A549 (cell line): ENCODE measurements around the gene PPP1R37. TPM values are rescaled to one million over a fixed set of nuclear protein-coding genes. Genes with fewer than 3 reads are reported as not detected.
A peak's percentile ranks its signal among the peaks of the same experiment; 100 is the strongest.

Experiments
- ATAC-seq, 2 experiments: fragments of 200-7000 bp in 1 of 2; fragments of >200 bp in 1 of 2; cut with Nextera tagmentation in 1 of 2; cut with Tn5 transposase in 1 of 2; 3 replicates each; pipeline versions ENCODE4 v1.8.0 to v1.9.1; 2018 to 2020; ENCODE audit warnings: mild to moderate bottlenecking in 1 of 2, moderate library complexity in 1 of 2
- CTCF ChIA-PET: fragments of 300-600 bp; sonication (Branson Sonifier 250); formaldehyde crosslinking; extraction: SDS; loops from one replicate; lab custom pipeline; 2021; ENCODE audit warnings: antibody characterized with exemption, inconsistent platforms; lab: Yijun Ruan, JAX
- POLR2A ChIA-PET: fragments of 350-600 bp; formaldehyde crosslinking; extraction: SDS; loops from one replicate; lab custom pipeline; 2021; ENCODE audit warnings: antibody characterized with exemption, inconsistent platforms; lab: Yijun Ruan, JAX
- DNase-seq, 2 experiments: peaks; one replicate each; pipeline versions ENCODE4 v3.0.0 to v3.0.0-alpha.2; 2011 to 2016; ENCODE audit warnings: low read depth in 1 of 2, low spot score in 1 of 2
- FAIRE-seq: peaks from 2 replicates; lab custom pipeline; 2011; peaks lifted over from hg19 to GRCh38; lab: Jason Lieb, UNC
- H3K27ac ChIP-seq, 2 experiments: fragments of >200 bp; sonication (Bioruptor Twin); formaldehyde crosslinking; 3 replicates each; pipeline ENCODE4 v1.5.1; 2016 to 2017
- H3K4me1 ChIP-seq: fragments of >200 bp; sonication (Bioruptor Twin); formaldehyde crosslinking; 3 replicates; pipeline ENCODE4 v1.6.1; 2016
- H3K4me2 ChIP-seq: fragments of >200 bp; sonication (Bioruptor Twin); formaldehyde crosslinking; 3 replicates; pipeline ENCODE4 v1.6.1; 2016
- H3K4me3 ChIP-seq: fragments of >200 bp; sonication (Bioruptor Twin); formaldehyde crosslinking; 3 replicates; pipeline ENCODE4 v1.5.1; 2016
- H3K9me3 ChIP-seq: fragments of >200 bp; sonication (Bioruptor Twin); formaldehyde crosslinking; 3 replicates; pipeline ENCODE4 v1.6.1; 2016
- ATOH8 ChIP-seq: fragments of 250-450 bp; sonication (Bioruptor Pico); IDR thresholded peaks from 2 replicates; pipeline ENCODE4 v1.5.0; 2020; ENCODE audit warnings: low read depth, mild to moderate bottlenecking, moderate library complexity
- CBX8 ChIP-seq: fragments of 200-600 bp; sonication (generic); IDR thresholded peaks from 2 replicates; pipeline ENCODE4 v1.6.1; 2016
- CHD2 ChIP-seq: fragments of 150-350 bp; IDR thresholded peaks from 2 replicates; pipeline ENCODE4 v1.6.1; 2014; ENCODE audit warnings: low read length; ENCODE audit not compliant: partially characterized antibody
- CHD4 ChIP-seq: fragments of 200-600 bp; sonication (generic); IDR thresholded peaks from 2 replicates; pipeline ENCODE4 v1.6.1; 2016; ENCODE audit warnings: antibody characterized with exemption, mild to moderate bottlenecking, borderline replicate concordance
- CTCF ChIP-seq: fragments of >200 bp; sonication (Bioruptor Twin); formaldehyde crosslinking; IDR thresholded peaks from 3 replicates; pipeline ENCODE4 v1.5.1; 2016
- EHF ChIP-seq: fragments of 250-450 bp; sonication (Bioruptor Pico); IDR thresholded peaks from 2 replicates; pipeline ENCODE4 v1.5.0; 2020; ENCODE audit warnings: mild to moderate bottlenecking
- FOSL2 ChIP-seq, 2 experiments: fragments of 450-650 bp in 1 of 2; fragments of >200 bp in 1 of 2; sonication (Bioruptor Twin) in 1 of 2; formaldehyde crosslinking; IDR thresholded peaks; 2 replicates each; pipeline versions ENCODE4 v1.5.0 to v1.6.1; 2016 to 2020; ENCODE audit warnings: mild to moderate bottlenecking in 1 of 2, moderate library complexity in 1 of 2
- FOXS1 ChIP-seq: fragments of 250-450 bp; sonication (Bioruptor Pico); IDR thresholded peaks from 2 replicates; pipeline ENCODE4 v1.5.0; 2020; ENCODE audit warnings: mild to moderate bottlenecking, moderate library complexity
- GATA3 ChIP-seq: IDR thresholded peaks from 2 replicates; pipeline ENCODE4 v1.6.1; 2012; ENCODE audit warnings: borderline replicate concordance
- HMGXB4 ChIP-seq: fragments of 250-450 bp; sonication (Bioruptor Pico); IDR thresholded peaks from 2 replicates; pipeline ENCODE4 v1.5.0; 2021; ENCODE audit warnings: mild to moderate bottlenecking, moderate library complexity, borderline replicate concordance
- HOXA7 ChIP-seq: fragments of 250-450 bp; sonication (Bioruptor Pico); IDR thresholded peaks from 2 replicates; pipeline ENCODE4 v1.5.0; 2020; ENCODE audit warnings: mild to moderate bottlenecking, moderate library complexity
- JUNB ChIP-seq: fragments of >200 bp; sonication (Bioruptor Twin); formaldehyde crosslinking; IDR thresholded peaks from 2 replicates; pipeline ENCODE4 v1.6.1; 2016
- KDM1A ChIP-seq: fragments of 200-600 bp; sonication (generic); IDR thresholded peaks from 2 replicates; pipeline ENCODE4 v1.6.1; 2016; ENCODE audit warnings: low read depth, mild to moderate bottlenecking
- MAFK ChIP-seq: fragments of 450-650 bp; IDR thresholded peaks from 2 replicates; pipeline ENCODE4 v1.6.1; 2014; ENCODE audit not compliant: partially characterized antibody
- MYC ChIP-seq: IDR thresholded peaks from 2 replicates; pipeline ENCODE4 v1.6.1; 2012; ENCODE audit warnings: mild to moderate bottlenecking, inconsistent platforms, low read length, improper control_type of control experiment, borderline replicate concordance
- NFE2L2 ChIP-seq: fragments of 150-350 bp; conservative IDR thresholded peaks from 2 replicates; pipeline ENCODE4 v1.6.1; 2014; ENCODE audit warnings: low read length
- NPAS2 ChIP-seq: fragments of 250-450 bp; sonication (Bioruptor Pico); IDR thresholded peaks from 2 replicates; pipeline ENCODE4 v1.8.0; 2022; ENCODE audit warnings: mild to moderate bottlenecking, moderate library complexity, borderline replicate concordance
- NR3C1 ChIP-seq: fragments of >200 bp; sonication (Bioruptor Twin); formaldehyde crosslinking; IDR thresholded peaks from 3 replicates; pipeline ENCODE4 v1.6.1; 2017
- POLR2A ChIP-seq: IDR thresholded peaks from 2 replicates; pipeline ENCODE4 v1.6.1; 2012; ENCODE audit warnings: mild to moderate bottlenecking, low read length
- RAD21 ChIP-seq, 2 experiments: fragments of >200 bp in 1 of 2; sonication (Bioruptor Twin) in 1 of 2; formaldehyde crosslinking in 1 of 2; IDR thresholded peaks in 1 of 2; conservative IDR thresholded peaks in 1 of 2; 2 replicates in 1 of 2; 3 replicates in 1 of 2; pipeline ENCODE4 v1.6.1; 2012 to 2018; ENCODE audit warnings: inconsistent platforms in 1 of 2
- RARB ChIP-seq: fragments of 250-450 bp; sonication (Bioruptor Pico); IDR thresholded peaks from 2 replicates; pipeline ENCODE4 v1.8.0; 2021; ENCODE audit warnings: mild to moderate bottlenecking, moderate library complexity
- RCOR1 ChIP-seq: fragments of 150-350 bp; IDR thresholded peaks from 2 replicates; pipeline ENCODE4 v1.6.1; 2014; ENCODE audit warnings: antibody characterized with exemption, low read length, low read depth
- RFX5 ChIP-seq: fragments of 450-650 bp; IDR thresholded peaks from 2 replicates; pipeline ENCODE4 v1.7.1; 2014; ENCODE audit warnings: antibody characterized with exemption, mild to moderate bottlenecking, moderate library complexity
- RNF2 ChIP-seq: fragments of 200-600 bp; sonication (generic); IDR thresholded peaks from 2 replicates; pipeline ENCODE4 v1.6.1; 2016; ENCODE audit warnings: low read depth, mild to moderate bottlenecking, antibody characterized with exemption, moderate library complexity, borderline replicate concordance
- SREBF2 ChIP-seq: fragments of 450-650 bp; IDR thresholded peaks from 2 replicates; pipeline ENCODE4 v1.6.1; 2014; ENCODE audit warnings: mild to moderate bottlenecking, moderate library complexity
- USF2 ChIP-seq: fragments of 450-650 bp; IDR thresholded peaks from 2 replicates; pipeline ENCODE4 v1.6.1; 2014; ENCODE audit warnings: antibody characterized with exemption
- ZC3H11A ChIP-seq: fragments of 450-650 bp; IDR thresholded peaks from 2 replicates; pipeline ENCODE4 v1.6.1; 2014; ENCODE audit warnings: antibody characterized with exemption, mild to moderate bottlenecking
- ZNF302 ChIP-seq: fragments of 250-450 bp; sonication (Bioruptor Pico); IDR thresholded peaks from 2 replicates; pipeline ENCODE4 v1.9.0; 2021; ENCODE audit warnings: inconsistent platforms, mild to moderate bottlenecking, moderate library complexity
- ZSCAN20 ChIP-seq: fragments of 250-450 bp; sonication (Bioruptor Pico); IDR thresholded peaks from 2 replicates; pipeline ENCODE4 v1.8.0; 2022; ENCODE audit warnings: mild to moderate bottlenecking, moderate library complexity
- WGBS: methylation state at CpG from one replicate; pipeline ENCODE4 v1.1.6; 2017; ENCODE audit errors: missing lambda C conversion rate; 5-methylcytosine and 5-hydroxymethylcytosine counted together
- polyA plus RNA-seq, 4 experiments: library from polyadenylated mRNA; depleted of rRNA in 3 of 4; stranded (reverse); fragments of >200 nt; fragmentation: RNase III in 1 of 4; extraction: RNeasy Plus Mini Kit Qiagen cat#74134 plus additional on column Dnase treatment in 1 of 4; gene quantifications; 2 replicates in 3 of 4; 3 replicates in 1 of 4; pipeline ENCODE4 v1.2.3, GENCODE V29; 2011 to 2017

Gene PPP1R37
- polyA plus RNA-seq, 2 of the 4 experiments (the other 2 are of a cell fraction), result 9.1 to 21.8 TPM

GRCh38 chr19:45130236-45130635 lies 37.3 kb downstream of the PPP1R37 start:
- Histone ChIP-seq H3K4me2 (peak overlapping the region; percentile 35; the same call in 2 of the 3 replicates), H3K4me1 (peaks cover 10% of the 10 kb centered on the region), H3K9me3 (no peaks in the 10 kb centered on the region), H3K27ac (peak overlapping the region in 1 of 2 experiments; percentile 13; a peak in 2 of 6 replicates), H3K4me3 (no peak overlapping the region)
- no peak for FAIRE-seq
- ChIA-PET CTCF (interaction anchor here (1.1 to 2.8 kb wide), 7 partner anchors 13 to 91 kb away, joined by 3 to 16 read pairs (median 7); partner anchors contain the start of gene GEMIN7), POLR2A (no interaction called here)
- 92% methylated on average over 13 of the region's 13 CpGs for WGBS
- no peak for TF ChIP-seq RFX5
- TF ChIP-seq ZSCAN20, result no peak
- TF ChIP-seq NFE2L2, result no peak
- TF ChIP-seq USF2, result no peak
- no peak for TF ChIP-seq JUNB
- TF ChIP-seq ATOH8, result no peak
- TF ChIP-seq MYC, result no peak
- TF ChIP-seq POLR2A, result no peak
- TF ChIP-seq GATA3, result no peak
- TF ChIP-seq CHD4, result no peak
- no peak for TF ChIP-seq RCOR1
- TF ChIP-seq CBX8, result no peak
- no peak for TF ChIP-seq CHD2
- no peak for TF ChIP-seq HMGXB4 (CRISPR knock-in tag)
- no peak for TF ChIP-seq NR3C1
- no peak for TF ChIP-seq RAD21 (conservative IDR thresholded peaks at IDR 0.05 in 1 of 2, IDR thresholded peaks at IDR 0.05 in 1 of 2)
- no peak for TF ChIP-seq NPAS2 (CRISPR knock-in tag)
- no peak for DNase-seq
- no peak for ATAC-seq

- ATAC-seq (peak; percentile 86 to 88), FAIRE-seq (no peak), DNase-seq (peak; percentile 54)
- Histone ChIP-seq H3K4me3 (no peak overlapping the region), H3K4me2 (peak overlapping the region; percentile 35; the same call in 2 of the 3 replicates), H3K9me3 (no peaks in the 10 kb centered on the region), H3K27ac (peak overlapping the region in 1 of 2 experiments; percentile 13; a peak in 2 of 6 replicates), H3K4me1 (peaks cover 10% of the 10 kb centered on the region)
- WGBS, result 36% methylated on average over 13 of the region's 13 CpGs
- ChIA-PET POLR2A (interaction anchor here (1.0 to 1.1 kb wide), 2 partner anchors 38 to 52 kb away, joined by 5 to 6 read pairs; partner anchors contain the start of genes GEMIN7 and PPP1R37), CTCF (interaction anchor here (0.7 to 2.8 kb wide), 16 partner anchors 10 to 282 kb away, joined by 3 to 16 read pairs (median 5); no protein-coding TSS in a partner anchor)
- no peak for TF ChIP-seq CBX8
- no peak for TF ChIP-seq RARB (CRISPR knock-in tag)
- no peak for TF ChIP-seq ATOH8
- TF ChIP-seq KDM1A, result no peak
- no peak for TF ChIP-seq MAFK
- TF ChIP-seq NPAS2 (CRISPR knock-in tag), result no peak
- TF ChIP-seq ZNF302 (CRISPR knock-in tag), result no peak
- peak; percentile 51 for TF ChIP-seq CTCF
- TF ChIP-seq EHF (CRISPR knock-in tag), result no peak
- TF ChIP-seq SREBF2, result no peak
- TF ChIP-seq ZC3H11A, result no peak
- peak; percentile 31 to 48; a peak in 3 of 5 replicates for TF ChIP-seq RAD21 (conservative IDR thresholded peaks at IDR 0.05 in 1 of 2, IDR thresholded peaks at IDR 0.05 in 1 of 2)
- TF ChIP-seq FOSL2 (IDR thresholded peaks at IDR 0.05), result no peak
- TF ChIP-seq FOSL2 (CRISPR knock-in tag; IDR thresholded peaks at IDR 0.05), result peak; percentile 79
- TF ChIP-seq USF2, result no peak
- no peak for TF ChIP-seq HOXA7 (CRISPR knock-in tag)
- no peak for TF ChIP-seq RNF2
- TF ChIP-seq FOXS1 (CRISPR knock-in tag), result no peak
These were observed 38.1 kb downstream of the PPP1R37 start for GRCh38 chr19:45130888-45131615.
